ENCODE results near the gene IPO9. TPM values are rescaled to one million over a fixed set of nuclear protein-coding genes. Genes with fewer than 3 reads are reported as not detected.

The IPO9 gene
- total RNA-seq, 1 experiment from 2014 or later = 76.2 TPM

DNA sequence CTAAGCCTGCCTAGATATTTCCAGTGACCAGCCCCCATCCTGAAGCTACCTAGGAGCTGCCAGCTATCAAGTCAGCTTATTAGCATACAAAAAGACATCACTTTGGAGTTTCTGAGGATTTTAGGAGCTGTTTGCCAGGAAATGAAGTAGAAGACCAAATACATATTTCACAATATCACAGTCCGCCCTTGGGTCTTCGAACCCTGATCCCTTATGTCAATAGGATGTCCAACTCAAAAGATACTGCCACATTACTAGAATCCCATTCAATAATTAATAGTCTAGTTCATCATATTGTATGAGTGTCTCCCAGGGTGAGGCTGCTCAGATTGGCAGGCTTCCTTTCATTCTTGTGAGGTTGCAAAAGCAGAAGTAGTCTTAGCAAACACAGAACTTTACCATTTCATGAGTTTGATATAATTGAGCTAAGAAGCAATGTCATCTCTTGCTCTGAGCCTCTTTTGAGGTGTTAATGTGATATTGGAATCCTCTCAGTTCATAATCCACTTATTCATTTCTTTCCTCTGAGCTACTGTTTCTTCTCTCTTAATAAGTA is 13.6 kb downstream of the IPO9 start:
- no peak overlapping the region for H3K27ac ChIP-seq
- H3K4me1 ChIP-seq (replicated peaks; ENCODE audit: insufficient read depth) = 0 out of 2 replicates have a peak, but pooled peaks cover 3% of the 10 kb centered on the region
- CTCF ChIA-PET = no interaction called here
- H3F3A ChIP-seq (ENCODE audit: insufficient read depth, low read depth) = peaks cover 14% of the 10 kb centered on the region
- H3K9me3 ChIP-seq (ENCODE audit: insufficient read depth, low read depth) = no peaks in the 10 kb centered on the region
- POLR2A ChIA-PET (ENCODE audit: unreplicated experiment) = interaction anchor here (0.6 kb wide), 2 partner anchors 19 to 969 kb away, joined by 3 to 4 read pairs; no protein-coding TSS in a partner anchor
- no peak overlapping the region for H3K4me3 ChIP-seq
- no peaks in the 10 kb centered on the region for H3K9me2 ChIP-seq (ENCODE audit: insufficient read depth)
- no peaks in the 10 kb centered on the region for H3K27me3 ChIP-seq (ENCODE audit: insufficient read depth, low read depth)
- H4K20me1 ChIP-seq (ENCODE audit: insufficient read depth) = peaks cover 23% of the 10 kb centered on the region
- intact Hi-C loops (cut with micrococcal nuclease; ENCODE audit: unreplicated experiment) = no loop called here
- H3K79me2 ChIP-seq (ENCODE audit: low read depth) = peaks cover 99% of the 10 kb centered on the region
- no peak for DNase-seq
- BruUV-seq (replicated peaks) = no TSS peak
- 0 out of 2 replicates have a peak, but pooled peaks cover 12% of the 10 kb centered on the region for H3K36me3 ChIP-seq (ENCODE audit: low read depth)
- no peak overlapping the region for H2AFZ ChIP-seq
- H3K4me2 ChIP-seq = no peak overlapping the region
- TF ChIP-seq, protein P1, sequence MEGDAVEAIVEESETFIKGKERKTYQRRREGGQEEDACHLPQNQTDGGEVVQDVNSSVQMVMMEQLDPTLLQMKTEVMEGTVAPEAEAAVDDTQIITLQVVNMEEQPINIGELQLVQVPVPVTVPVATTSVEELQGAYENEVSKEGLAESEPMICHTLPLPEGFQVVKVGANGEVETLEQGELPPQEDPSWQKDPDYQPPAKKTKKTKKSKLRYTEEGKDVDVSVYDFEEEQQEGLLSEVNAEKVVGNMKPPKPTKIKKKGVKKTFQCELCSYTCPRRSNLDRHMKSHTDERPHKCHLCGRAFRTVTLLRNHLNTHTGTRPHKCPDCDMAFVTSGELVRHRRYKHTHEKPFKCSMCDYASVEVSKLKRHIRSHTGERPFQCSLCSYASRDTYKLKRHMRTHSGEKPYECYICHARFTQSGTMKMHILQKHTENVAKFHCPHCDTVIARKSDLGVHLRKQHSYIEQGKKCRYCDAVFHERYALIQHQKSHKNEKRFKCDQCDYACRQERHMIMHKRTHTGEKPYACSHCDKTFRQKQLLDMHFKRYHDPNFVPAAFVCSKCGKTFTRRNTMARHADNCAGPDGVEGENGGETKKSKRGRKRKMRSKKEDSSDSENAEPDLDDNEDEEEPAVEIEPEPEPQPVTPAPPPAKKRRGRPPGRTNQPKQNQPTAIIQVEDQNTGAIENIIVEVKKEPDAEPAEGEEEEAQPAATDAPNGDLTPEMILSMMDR (conservative IDR thresholded peaks at IDR 0.05) = no peak
- TF ChIP-seq EZH2 (IDR thresholded peaks at IDR 0.05; ENCODE audit: low read depth) = no peak

DNA sequence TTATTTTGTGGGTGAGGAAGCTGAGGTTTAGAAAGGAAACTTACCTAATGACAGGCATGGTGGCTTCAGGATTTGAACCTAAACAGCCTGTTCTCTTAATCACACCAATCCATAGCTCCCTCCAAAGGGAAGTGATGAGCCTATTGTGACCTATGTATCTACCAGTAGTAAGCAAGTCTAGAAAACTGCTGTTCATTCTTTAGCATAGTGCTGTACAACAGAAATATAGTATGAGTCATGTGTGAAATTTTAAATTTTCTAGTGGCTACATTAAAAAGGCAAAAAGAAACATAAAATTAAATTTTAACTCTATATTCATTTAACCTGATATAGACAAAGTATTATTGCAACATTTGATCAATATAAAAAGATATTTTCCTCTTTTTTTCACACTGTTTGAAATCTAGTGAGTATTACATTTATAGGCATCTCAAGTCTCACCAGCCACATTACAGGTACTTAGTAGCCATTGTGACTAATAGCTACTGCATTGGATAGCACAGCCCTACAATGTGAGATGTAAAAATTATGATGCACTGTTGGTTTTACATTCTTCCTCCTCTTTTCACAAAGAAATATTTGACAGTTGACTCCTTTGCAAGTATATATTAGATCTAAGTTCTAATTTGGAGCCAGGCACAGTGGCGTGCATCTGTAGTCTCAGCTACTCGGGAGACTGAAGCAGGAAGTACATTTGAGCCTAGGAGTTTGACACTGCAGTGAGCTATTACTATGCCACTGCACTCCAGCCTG is 16.6 kb downstream of the IPO9 start:
- BruUV-seq (replicated peaks) = no TSS peak
- peaks cover 15% of the 10 kb centered on the region; the same call in 1 of the 2 replicates for H3K36me3 ChIP-seq (ENCODE audit: low read depth)
- TF ChIP-seq, protein P1 (conservative IDR thresholded peaks at IDR 0.05) = no peak
- TF ChIP-seq EZH2 (IDR thresholded peaks at IDR 0.05; ENCODE audit: low read depth) = no peak
- H3K4me1 ChIP-seq (replicated peaks; ENCODE audit: insufficient read depth) = peaks cover 33% of the 10 kb centered on the region
- peaks cover 20% of the 10 kb centered on the region for H4K20me1 ChIP-seq (ENCODE audit: insufficient read depth)
- H3K27me3 ChIP-seq (ENCODE audit: insufficient read depth, low read depth) = no peaks in the 10 kb centered on the region
- CTCF ChIA-PET = interaction anchor here (0.5 to 1.3 kb wide), 4 partner anchors 9 to 466 kb away, joined by 3 to 14 read pairs (median 8); no protein-coding TSS in a partner anchor
- H3F3A ChIP-seq (ENCODE audit: insufficient read depth, low read depth) = peaks cover 35% of the 10 kb centered on the region
- intact Hi-C loops (cut with micrococcal nuclease; ENCODE audit: unreplicated experiment) = no loop called here
- H3K9me2 ChIP-seq (ENCODE audit: insufficient read depth) = no peaks in the 10 kb centered on the region
- no peak overlapping the region for H2AFZ ChIP-seq
- H3K4me3 ChIP-seq = no peak overlapping the region
- H3K4me2 ChIP-seq = no peak overlapping the region
- DNase-seq = no peak
- H3K27ac ChIP-seq = 0 out of 2 replicates have a peak overlapping the region, but pooled peaks have one; percentile 5
- H3K9me3 ChIP-seq (ENCODE audit: insufficient read depth, low read depth) = no peaks in the 10 kb centered on the region
- POLR2A ChIA-PET (ENCODE audit: unreplicated experiment) = no interaction called here
- H3K79me2 ChIP-seq (ENCODE audit: low read depth) = peaks cover 72% of the 10 kb centered on the region

DNA sequence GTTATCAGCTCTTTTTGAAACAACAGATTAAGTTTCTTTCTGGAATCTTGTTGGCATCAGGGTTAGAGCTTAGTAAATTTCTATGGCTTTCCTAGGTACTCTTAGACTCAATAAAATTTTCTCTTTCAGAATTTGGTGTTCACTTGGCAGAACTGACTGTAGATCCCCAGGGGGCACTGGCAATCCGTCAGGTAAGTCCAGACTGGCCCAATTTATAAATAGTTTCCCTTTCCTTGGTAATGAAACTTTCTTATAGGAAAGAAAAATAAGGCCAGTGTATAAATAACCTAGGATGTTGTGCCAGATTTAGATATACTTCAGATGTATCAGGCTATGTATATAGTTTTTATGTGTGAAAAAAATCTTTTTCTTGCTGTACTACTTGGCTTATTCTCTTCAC is 18.2 kb downstream of the IPO9 start:
- Histone ChIP-seq H3K27me3 (ENCODE audit: insufficient read depth, low read depth) (no peaks in the 10 kb centered on the region), H2AFZ (no peak overlapping the region), H3K9me3 (ENCODE audit: insufficient read depth, low read depth) (no peaks in the 10 kb centered on the region), H3K4me2 (no peak overlapping the region), H3K4me1 (replicated peaks; ENCODE audit: insufficient read depth) (peaks cover 40% of the 10 kb centered on the region), H3K79me2 (ENCODE audit: low read depth) (peaks cover 71% of the 10 kb centered on the region), H3F3A (ENCODE audit: insufficient read depth, low read depth) (peaks cover 46% of the 10 kb centered on the region), H3K27ac (peak overlapping the region; percentile 30; the same call in 1 of the 2 replicates), H3K36me3 (ENCODE audit: low read depth) (peaks cover 26% of the 10 kb centered on the region), H4K20me1 (ENCODE audit: insufficient read depth) (peaks cover 11% of the 10 kb centered on the region; the same call in 1 of the 2 replicates), H3K4me3 (no peak overlapping the region), H3K9me2 (ENCODE audit: insufficient read depth) (no peaks in the 10 kb centered on the region)
- intact Hi-C loops (cut with micrococcal nuclease; ENCODE audit: unreplicated experiment) = no loop called here
- TF ChIP-seq, protein P1 (conservative IDR thresholded peaks at IDR 0.05) = no peak
- TF ChIP-seq EZH2 (IDR thresholded peaks at IDR 0.05; ENCODE audit: low read depth) = no peak
- DNase-seq = no peak
- ChIA-PET POLR2A (ENCODE audit: unreplicated experiment) (no interaction called here), CTCF (no interaction called here)
- no TSS peak for BruUV-seq (replicated peaks)
